ENCODE results near the gene ALG13.
"Not testable (repeated sequence)": the region's sequence is repeated elsewhere in the genome, so short reads cannot be mapped to it uniquely, and the experiment has no call there.

The ALG13 gene

GRCh38 chrX:111779582-111779981, 98.6 kb downstream of the ALG13 start:
- H3K4me1 ChIP-seq (ENCODE audit: insufficient read depth, low read length, severe bottlenecking): no peaks in the 10 kb centered on the region
- TF ChIP-seq EZH2 (IDR thresholded peaks at IDR 0.05; ENCODE audit: borderline replicate concordance, low read length): no peak
- TF ChIP-seq CTCF (IDR thresholded peaks at IDR 0.05; ENCODE audit: low read length): no peak
- no peaks in the 10 kb centered on the region for H3K36me3 ChIP-seq (ENCODE audit: insufficient read depth, low read length)
- no peak overlapping the region for H3K4me3 ChIP-seq (ENCODE audit: low read depth, low read length, poor library complexity, severe bottlenecking)
- H3K9me2 ChIP-seq (ENCODE audit: low read depth, low read length): no peaks in the 10 kb centered on the region
- H4K20me1 ChIP-seq (ENCODE audit: insufficient read depth, low read length): no peaks in the 10 kb centered on the region
- no peak overlapping the region for H3K4me2 ChIP-seq (ENCODE audit: low read length)
- H3K27ac ChIP-seq (ENCODE audit: low read depth, low read length, poor library complexity, severe bottlenecking): no peak overlapping the region
- no peaks in the 10 kb centered on the region for H3K27me3 ChIP-seq (ENCODE audit: insufficient read depth, low read length)
- H3K9ac ChIP-seq (ENCODE audit: low read length): no peak overlapping the region
- no peak overlapping the region for H2AFZ ChIP-seq (ENCODE audit: low read length)
- H3K9me3 ChIP-seq (ENCODE audit: low read length): no peaks in the 10 kb centered on the region
- H3K79me2 ChIP-seq (ENCODE audit: insufficient read depth, low read length): no peaks in the 10 kb centered on the region
- no peaks in the 10 kb centered on the region for H3F3A ChIP-seq (ENCODE audit: insufficient read depth, low read length)

- Histone ChIP-seq H4K20me1 (ENCODE audit: insufficient read depth, low read length) (no peaks in the 10 kb centered on the region), H3K4me1 (ENCODE audit: insufficient read depth, low read length, severe bottlenecking) (no peaks in the 10 kb centered on the region), H3K27me3 (ENCODE audit: insufficient read depth, low read length) (no peaks in the 10 kb centered on the region), H3F3A (ENCODE audit: insufficient read depth, low read length) (no peaks in the 10 kb centered on the region), H3K9me3 (ENCODE audit: low read length) (no peaks in the 10 kb centered on the region), H2AFZ (ENCODE audit: low read length) (no peak overlapping the region), H3K9ac (ENCODE audit: low read length) (no peak overlapping the region), H3K4me3 (ENCODE audit: low read depth, low read length, poor library complexity, severe bottlenecking) (no peak overlapping the region), H3K79me2 (ENCODE audit: insufficient read depth, low read length) (no peaks in the 10 kb centered on the region), H3K36me3 (ENCODE audit: insufficient read depth, low read length) (no peaks in the 10 kb centered on the region), H3K4me2 (ENCODE audit: low read length) (no peak overlapping the region), H3K27ac (ENCODE audit: low read depth, low read length, poor library complexity, severe bottlenecking) (no peak overlapping the region), H3K9me2 (ENCODE audit: low read depth, low read length) (no peaks in the 10 kb centered on the region)
- TF ChIP-seq CTCF (IDR thresholded peaks at IDR 0.05; ENCODE audit: low read length): no peak
- no peak for TF ChIP-seq EZH2 (IDR thresholded peaks at IDR 0.05; ENCODE audit: borderline replicate concordance, low read length)
Observed at GRCh38 chrX:111784667-111785066, 103.7 kb downstream of the ALG13 start.

GRCh38 chrX:111790054-111790453, 109.1 kb downstream of the ALG13 start:
- not testable (repeated sequence) for H3K9me3 ChIP-seq (ENCODE audit: low read length); H3K27me3 ChIP-seq (ENCODE audit: insufficient read depth, low read length); H3F3A ChIP-seq (ENCODE audit: insufficient read depth, low read length); H3K4me3 ChIP-seq (ENCODE audit: low read depth, low read length, poor library complexity, severe bottlenecking); H3K4me2 ChIP-seq (ENCODE audit: low read length); H2AFZ ChIP-seq (ENCODE audit: low read length); H3K4me1 ChIP-seq (ENCODE audit: insufficient read depth, low read length, severe bottlenecking); H3K9ac ChIP-seq (ENCODE audit: low read length); H3K79me2 ChIP-seq (ENCODE audit: insufficient read depth, low read length); H3K9me2 ChIP-seq (ENCODE audit: low read depth, low read length); H3K36me3 ChIP-seq (ENCODE audit: insufficient read depth, low read length); H4K20me1 ChIP-seq (ENCODE audit: insufficient read depth, low read length); H3K27ac ChIP-seq (ENCODE audit: low read depth, low read length, poor library complexity, severe bottlenecking)

All from OCI-LY1 (cell line).